HG03521 (cell line): ENCODE measurements around the gene BRAP.
"Not testable (repeated sequence)": the region's sequence is repeated elsewhere in the genome, so short reads cannot be mapped to it uniquely, and the experiment has no call there.

Source experiments
- ATAC-seq: cut with Tn5 transposase; IDR thresholded peaks from one replicate; pipeline ENCODE4 v1.9.1; 2021; ENCODE audit warnings: mild to moderate bottlenecking, moderate library complexity; ENCODE audit not compliant: unreplicated experiment

Gene BRAP

GRCh38 chr12:111685811-111686573 lies at the start of gene BRAP, which contains the start of gene ACAD10:
TSS of gene BRAP (minus strand) at chr12:111685956. CDS start at chr12:111685792, 164 bp downstream.
TSS of gene ACAD10 (plus strand) at chr12:111686053. CDS start at chr12:111692710, 6,657 bp downstream.
- peak; percentile 91 for ATAC-seq

- ATAC-seq: no peak
Measured at GRCh38 chr12:111733340-111733915, 47.7 kb upstream of the BRAP start.

- ATAC-seq: no peak
Measured at GRCh38 chr12:111732786-111733185, 47.0 kb upstream of the BRAP start.

GRCh38 chr12:111730420-111730819 lies 44.7 kb upstream of the BRAP start:
- ATAC-seq: no peak

GRCh38 chr12:111728795-111729194 lies 43.0 kb upstream of the BRAP start:
- no peak for ATAC-seq

GRCh38 chr12:111723646-111724360 lies 38.0 kb upstream of the BRAP start:
- ATAC-seq: not testable (repeated sequence)

- no peak for ATAC-seq
Measured at GRCh38 chr12:111720457-111720856, 34.7 kb upstream of the BRAP start.

GRCh38 chr12:111719316-111719715 lies 33.6 kb upstream of the BRAP start:
- ATAC-seq: not testable (repeated sequence)

GRCh38 chr12:111715279-111715678 lies 29.5 kb upstream of the BRAP start:
- ATAC-seq: no peak

GRCh38 chr12:111706145-111706544 lies 20.4 kb upstream of the BRAP start:
- no peak for ATAC-seq

- ATAC-seq: no peak
Measured at GRCh38 chr12:111705672-111706071, 19.9 kb upstream of the BRAP start.

- ATAC-seq: no peak
Measured at GRCh38 chr12:111699962-111700361, 14.2 kb upstream of the BRAP start.

- ATAC-seq: no peak
Measured at GRCh38 chr12:111693818-111694217, 8.1 kb upstream of the BRAP start.

GRCh38 chr12:111692575-111693210 lies 6.9 kb upstream of the BRAP start:
- no peak for ATAC-seq

GRCh38 chr12:111691262-111691661 lies 5.5 kb upstream of the BRAP start:
- ATAC-seq: no peak

GRCh38 chr12:111687952-111688351 lies 2.2 kb upstream of the BRAP start:
- no peak for ATAC-seq

GRCh38 chr12:111687255-111687654 lies 1.5 kb upstream of the BRAP start:
- ATAC-seq: no peak

- no peak for ATAC-seq
Measured at GRCh38 chr12:111686574-111687105, 884 bp upstream of the BRAP start.

- ATAC-seq: no peak
Measured at GRCh38 chr12:111685322-111685810, 390 bp downstream of the BRAP start.

- ATAC-seq: not testable (repeated sequence)
Measured at GRCh38 chr12:111684485-111685198, 1.1 kb downstream of the BRAP start.
